ENCODE results near the gene UGT1A9. TPM values are rescaled to one million over a fixed set of nuclear protein-coding genes. Genes with fewer than 3 reads are reported as not detected.

The UGT1A9 gene
- total and polyA plus RNA-seq, 7 donors = 0.36 TPM; not detected in 6

GRCh38 chr2:233761040-233761769 lies 89.5 kb downstream of the UGT1A9 start:
- intact Hi-C loops (cut with DNase I) = no loop called here
- 88 to 91% methylated on average over 4 of the region's 4 CpGs for WGBS, 2 donors

GRCh38 chr2:233764264-233764663 lies 92.6 kb downstream of the UGT1A9 start:
- 12 to 58% methylated on average over 7 of the region's 7 CpGs for WGBS, 2 donors
- Histone ChIP-seq H3K4me3 (no peak overlapping the region), H3K4me1 (no peaks in the 10 kb centered on the region), H3K9me3 (no peaks in the 10 kb centered on the region), H3K36me3 (no peaks in the 10 kb centered on the region), H3K27me3 (no peaks in the 10 kb centered on the region), H3K27ac (no peak overlapping the region)
- TF ChIP-seq EP300 (IDR thresholded peaks at IDR 0.05) (no peak), POLR2AphosphoS5 (IDR thresholded peaks at IDR 0.05) (no peak), CTCF (IDR thresholded peaks at IDR 0.05) (no peak), POLR2A (IDR thresholded peaks at IDR 0.05) (no peak)
- intact Hi-C loops (cut with DNase I) = no loop called here
- no peak for DNase-seq

More at GRCh38 chr2:233761040-233761769, 89.5 kb downstream of the UGT1A9 start:
- TF ChIP-seq EP300 (IDR thresholded peaks at IDR 0.05) (no peak), POLR2AphosphoS5 (IDR thresholded peaks at IDR 0.05) (no peak), POLR2A (IDR thresholded peaks at IDR 0.05) (no peak), CTCF (IDR thresholded peaks at IDR 0.05) (no peak)
- Histone ChIP-seq H3K27ac (no peak overlapping the region), H3K9me3 (no peaks in the 10 kb centered on the region), H3K36me3 (no peaks in the 10 kb centered on the region), H3K27me3 (no peaks in the 10 kb centered on the region), H3K4me1 (no peaks in the 10 kb centered on the region), H3K4me3 (no peak overlapping the region)
- DNase-seq = no peak

GRCh38 chr2:233764761-233765160 lies 93.1 kb downstream of the UGT1A9 start:
- no peak for TF ChIP-seq CTCF (IDR thresholded peaks at IDR 0.05)
- no peak for TF ChIP-seq EP300 (IDR thresholded peaks at IDR 0.05)
- no peak for TF ChIP-seq POLR2AphosphoS5 (IDR thresholded peaks at IDR 0.05)
- TF ChIP-seq POLR2A (IDR thresholded peaks at IDR 0.05) = no peak
- H3K4me3 ChIP-seq = no peak overlapping the region
- H3K27ac ChIP-seq = no peak overlapping the region
- WGBS, 2 donors = 69 to 74% methylated on average over 3 of the region's 3 CpGs
- intact Hi-C loops (cut with DNase I) = no loop called here
- no peaks in the 10 kb centered on the region for H3K9me3 ChIP-seq
- no peaks in the 10 kb centered on the region for H3K27me3 ChIP-seq
- H3K36me3 ChIP-seq = no peaks in the 10 kb centered on the region
- DNase-seq = no peak
- no peaks in the 10 kb centered on the region for H3K4me1 ChIP-seq

GRCh38 chr2:233766416-233766815 lies 94.7 kb downstream of the UGT1A9 start:
- intact Hi-C loops (cut with DNase I) = no loop called here
- Histone ChIP-seq H3K36me3 (no peaks in the 10 kb centered on the region), H3K4me1 (no peaks in the 10 kb centered on the region), H3K27ac (no peak overlapping the region), H3K9me3 (no peaks in the 10 kb centered on the region), H3K4me3 (no peak overlapping the region), H3K27me3 (no peaks in the 10 kb centered on the region)
- no peak for DNase-seq
- TF ChIP-seq CTCF (IDR thresholded peaks at IDR 0.05) = no peak
- TF ChIP-seq POLR2AphosphoS5 (IDR thresholded peaks at IDR 0.05) = no peak
- no peak for TF ChIP-seq EP300 (IDR thresholded peaks at IDR 0.05)
- no peak for TF ChIP-seq POLR2A (IDR thresholded peaks at IDR 0.05)
- WGBS, 2 donors = 70 to 78% methylated on average over 4 of the region's 4 CpGs

- no peaks in the 10 kb centered on the region for H3K27me3 ChIP-seq
- 84 to 94% methylated on average over 4 of the region's 4 CpGs for WGBS, 2 donors
- intact Hi-C loops (cut with DNase I) = no loop called here
- no peak overlapping the region for H3K4me3 ChIP-seq
- H3K27ac ChIP-seq = no peak overlapping the region
- no peak for TF ChIP-seq POLR2AphosphoS5 (IDR thresholded peaks at IDR 0.05)
- TF ChIP-seq POLR2A (IDR thresholded peaks at IDR 0.05) = no peak
- TF ChIP-seq CTCF (IDR thresholded peaks at IDR 0.05) = no peak
- no peak for TF ChIP-seq EP300 (IDR thresholded peaks at IDR 0.05)
- H3K9me3 ChIP-seq = no peaks in the 10 kb centered on the region
- H3K4me1 ChIP-seq = no peaks in the 10 kb centered on the region
- no peak for DNase-seq
- H3K36me3 ChIP-seq = no peaks in the 10 kb centered on the region
Observed at GRCh38 chr2:233768076-233768475, 96.4 kb downstream of the UGT1A9 start.
